ENCODE results near the gene ABHD14A.

The ABHD14A gene

DNA sequence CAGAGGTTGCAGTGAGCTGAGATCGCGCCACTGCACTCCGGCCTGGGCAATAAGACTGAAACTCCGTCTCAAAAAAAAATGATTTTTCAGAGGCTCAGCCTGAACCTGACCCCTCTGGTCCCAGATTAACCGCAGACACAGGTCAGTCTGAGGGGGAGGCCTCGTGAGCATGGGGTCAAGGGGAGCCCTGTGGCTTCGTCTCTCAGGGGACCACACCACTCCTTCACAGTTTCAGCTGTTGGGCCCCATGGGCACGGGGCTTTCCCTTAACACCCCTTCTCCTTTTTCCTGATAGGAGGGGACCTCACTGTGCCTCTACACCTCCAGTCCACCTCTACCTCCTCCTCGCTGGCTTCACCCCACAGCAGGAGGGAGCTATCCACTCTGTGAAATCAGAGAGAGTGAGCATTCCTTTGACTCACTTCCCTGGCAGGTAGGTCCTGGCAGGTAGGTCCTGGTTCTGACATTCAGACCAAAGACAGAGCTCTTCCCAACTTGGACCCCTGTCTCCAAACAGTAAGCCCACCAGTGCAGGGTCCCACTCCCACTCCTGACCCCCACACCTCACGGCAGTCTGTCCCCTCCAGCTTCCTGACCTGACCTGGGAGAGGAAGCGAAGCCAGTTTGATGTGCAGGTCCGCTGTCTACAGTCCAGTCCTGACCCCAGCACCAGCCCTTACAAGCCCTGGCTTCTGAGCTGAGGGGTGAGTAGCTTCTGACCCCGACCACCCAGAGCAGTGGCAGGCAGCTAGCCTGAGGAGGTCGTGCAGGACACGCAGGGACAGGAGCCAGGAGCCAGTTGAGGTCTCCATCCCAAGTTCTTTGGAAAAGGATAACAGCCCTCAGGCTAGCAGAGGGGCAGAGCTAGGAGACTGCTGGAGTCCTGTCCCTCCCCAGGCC is 42.1 kb upstream of the ABHD14A start:
- no peak overlapping the region for H3K27ac ChIP-seq
- TF ChIP-seq, protein P1, sequence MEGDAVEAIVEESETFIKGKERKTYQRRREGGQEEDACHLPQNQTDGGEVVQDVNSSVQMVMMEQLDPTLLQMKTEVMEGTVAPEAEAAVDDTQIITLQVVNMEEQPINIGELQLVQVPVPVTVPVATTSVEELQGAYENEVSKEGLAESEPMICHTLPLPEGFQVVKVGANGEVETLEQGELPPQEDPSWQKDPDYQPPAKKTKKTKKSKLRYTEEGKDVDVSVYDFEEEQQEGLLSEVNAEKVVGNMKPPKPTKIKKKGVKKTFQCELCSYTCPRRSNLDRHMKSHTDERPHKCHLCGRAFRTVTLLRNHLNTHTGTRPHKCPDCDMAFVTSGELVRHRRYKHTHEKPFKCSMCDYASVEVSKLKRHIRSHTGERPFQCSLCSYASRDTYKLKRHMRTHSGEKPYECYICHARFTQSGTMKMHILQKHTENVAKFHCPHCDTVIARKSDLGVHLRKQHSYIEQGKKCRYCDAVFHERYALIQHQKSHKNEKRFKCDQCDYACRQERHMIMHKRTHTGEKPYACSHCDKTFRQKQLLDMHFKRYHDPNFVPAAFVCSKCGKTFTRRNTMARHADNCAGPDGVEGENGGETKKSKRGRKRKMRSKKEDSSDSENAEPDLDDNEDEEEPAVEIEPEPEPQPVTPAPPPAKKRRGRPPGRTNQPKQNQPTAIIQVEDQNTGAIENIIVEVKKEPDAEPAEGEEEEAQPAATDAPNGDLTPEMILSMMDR (conservative IDR thresholded peaks at IDR 0.05), result no peak

DNA sequence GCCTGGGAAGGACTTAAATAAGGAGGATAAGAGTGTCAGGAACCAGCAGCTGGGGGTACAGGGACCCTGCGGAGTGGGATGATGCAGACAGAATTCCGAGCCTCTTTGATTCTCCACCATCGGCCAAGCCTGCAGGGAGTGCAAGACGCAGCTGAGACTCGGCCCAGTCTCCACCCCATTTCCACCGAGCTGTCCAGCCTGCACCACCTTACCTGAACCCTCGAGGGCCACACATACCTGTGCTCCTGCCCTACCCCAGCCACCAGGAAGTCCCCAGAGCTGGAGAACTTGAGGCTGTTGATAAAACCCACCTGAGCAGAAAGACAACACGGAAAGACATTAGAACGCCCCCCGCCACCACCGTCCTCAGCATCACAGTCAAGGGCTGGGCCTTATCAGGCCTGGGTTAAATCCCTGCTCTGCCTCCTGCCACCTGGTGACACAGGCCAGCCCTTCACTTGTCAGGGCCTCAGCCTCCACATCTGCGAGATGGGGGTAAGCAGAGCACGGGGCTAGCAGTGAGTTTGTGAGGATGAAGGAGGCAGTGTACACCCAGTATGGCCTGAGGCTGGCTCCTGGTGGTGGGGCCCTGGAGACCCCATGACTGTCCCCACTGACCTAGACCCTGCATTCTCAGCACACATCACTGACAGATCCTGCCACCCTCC is 41.3 kb upstream of the ABHD14A start:
- TF ChIP-seq, protein P1 (conservative IDR thresholded peaks at IDR 0.05), result no peak
- H3K27ac ChIP-seq, result no peak overlapping the region

DNA sequence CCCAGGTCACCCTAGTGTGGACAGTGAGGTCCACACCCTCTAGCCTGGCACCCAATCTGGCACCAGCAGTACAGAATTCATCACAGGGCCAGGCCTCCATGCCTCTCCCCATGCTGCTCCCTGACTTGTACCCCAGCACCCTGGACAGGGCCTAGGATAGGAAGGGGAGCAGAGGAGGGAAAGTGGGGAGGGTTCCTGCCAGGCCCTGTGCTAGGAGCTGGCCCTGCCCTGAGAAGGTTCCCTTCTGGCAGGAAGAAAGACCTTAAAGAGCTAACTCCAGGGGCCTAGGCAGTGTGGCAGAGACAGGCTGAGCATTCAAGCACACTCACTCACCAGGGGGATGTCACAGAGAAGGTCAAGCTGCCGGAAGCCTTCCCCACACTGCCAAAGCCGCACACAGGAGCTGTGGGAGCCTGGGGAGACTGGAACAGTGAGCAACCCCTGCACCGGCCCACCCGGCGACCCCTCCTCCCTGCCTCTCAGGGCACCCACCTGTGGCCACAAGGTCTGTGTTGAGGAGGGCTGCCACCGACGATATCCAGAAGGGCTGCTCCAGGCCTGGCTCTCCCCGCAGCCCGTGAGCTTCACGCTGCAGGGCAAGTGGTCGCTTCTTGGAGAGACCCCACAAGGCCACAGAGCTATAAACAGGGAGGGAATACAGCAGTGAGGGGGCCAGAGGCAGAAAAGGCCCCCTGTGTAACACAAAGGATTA is 40.6 kb upstream of the ABHD14A start:
- no peak overlapping the region for H3K27ac ChIP-seq
- TF ChIP-seq, protein P1 (conservative IDR thresholded peaks at IDR 0.05), result no peak

DNA sequence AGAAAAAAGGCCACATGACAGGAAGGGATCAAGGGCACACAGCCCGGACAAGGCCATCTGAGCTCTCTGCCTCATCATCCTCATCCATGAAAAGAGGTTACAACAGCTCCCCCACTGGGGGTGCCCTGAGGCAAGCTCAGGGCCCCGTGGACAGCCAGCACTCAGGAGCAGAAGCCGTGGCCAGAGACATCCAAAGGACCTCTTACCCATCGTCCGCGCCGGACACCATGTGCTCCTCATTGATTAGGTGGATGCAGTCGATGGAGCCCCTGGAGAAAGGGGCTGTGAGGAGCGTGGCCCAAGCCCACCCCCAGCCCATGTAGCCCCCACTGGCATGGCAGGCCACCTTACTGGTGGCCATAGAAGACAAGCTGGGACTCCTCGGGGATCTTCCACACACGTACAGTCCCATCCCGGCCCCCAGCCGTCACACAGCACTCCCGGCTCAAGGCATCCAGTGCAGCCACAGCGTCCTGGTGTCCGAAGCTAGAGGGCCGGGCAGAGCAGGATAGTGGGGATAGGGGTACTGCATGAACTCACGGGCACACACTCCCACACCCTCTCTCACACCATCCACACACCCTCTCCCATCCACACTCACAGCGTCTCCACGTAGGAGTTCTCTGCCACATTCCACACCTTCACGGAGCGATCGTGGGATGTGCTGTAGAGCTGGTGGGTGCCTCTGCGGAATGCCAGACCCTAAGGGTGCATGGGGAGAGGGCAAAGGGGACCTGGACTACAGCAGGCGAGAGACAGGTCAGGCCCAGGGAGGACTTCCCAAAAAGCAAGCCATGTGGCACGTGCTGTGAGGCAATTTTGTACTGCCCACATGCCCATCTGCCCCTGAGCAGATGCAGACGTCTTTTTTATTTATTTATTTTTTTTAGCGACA is 39.6 kb upstream of the ABHD14A start:
- TF ChIP-seq, protein P1 (conservative IDR thresholded peaks at IDR 0.05), result no peak
- H3K27ac ChIP-seq, result no peak overlapping the region

DNA sequence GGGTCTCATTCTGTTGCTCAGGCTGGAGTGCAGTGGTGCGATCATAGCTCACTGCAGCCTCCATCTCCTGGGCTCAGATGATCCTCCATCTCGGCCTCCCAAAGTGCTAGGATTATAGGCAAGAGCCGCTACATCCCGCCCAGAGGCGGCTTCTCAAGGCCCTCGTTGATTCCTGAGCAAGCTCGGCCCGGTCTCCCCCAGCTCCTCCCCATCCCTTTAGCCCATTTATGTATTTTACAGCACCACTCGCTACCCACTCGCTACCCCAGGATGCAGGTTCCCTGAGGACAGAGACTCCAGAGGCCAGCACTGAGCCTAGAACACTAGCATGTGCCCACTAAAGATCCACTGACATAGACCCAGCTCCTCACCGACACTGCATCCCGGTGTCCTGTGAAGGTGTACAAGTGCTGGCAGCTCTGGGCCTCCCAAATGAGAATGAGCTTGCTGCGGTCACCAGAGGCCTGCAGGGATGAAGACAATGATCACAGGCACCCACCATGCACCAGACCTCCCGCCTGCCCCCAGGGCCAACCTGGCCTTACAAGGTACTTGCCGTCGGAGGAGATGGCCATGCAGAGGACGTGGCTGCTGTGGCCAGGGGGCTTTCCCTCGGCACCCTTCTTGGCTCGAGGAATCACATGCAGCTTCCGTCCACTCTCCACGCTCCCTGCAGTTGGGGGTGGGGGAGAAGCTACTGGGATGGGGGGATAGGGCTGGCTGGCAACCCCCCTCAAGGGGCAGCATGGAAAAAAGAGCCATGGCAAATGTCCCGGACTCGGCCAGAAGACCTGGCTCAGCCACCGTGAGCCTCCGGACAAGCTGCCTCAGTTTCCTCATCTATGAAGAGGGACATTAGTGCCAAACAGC is 38.7 kb upstream of the ABHD14A start:
- no peak overlapping the region for H3K27ac ChIP-seq
- TF ChIP-seq, protein P1 (conservative IDR thresholded peaks at IDR 0.05), result no peak

DNA sequence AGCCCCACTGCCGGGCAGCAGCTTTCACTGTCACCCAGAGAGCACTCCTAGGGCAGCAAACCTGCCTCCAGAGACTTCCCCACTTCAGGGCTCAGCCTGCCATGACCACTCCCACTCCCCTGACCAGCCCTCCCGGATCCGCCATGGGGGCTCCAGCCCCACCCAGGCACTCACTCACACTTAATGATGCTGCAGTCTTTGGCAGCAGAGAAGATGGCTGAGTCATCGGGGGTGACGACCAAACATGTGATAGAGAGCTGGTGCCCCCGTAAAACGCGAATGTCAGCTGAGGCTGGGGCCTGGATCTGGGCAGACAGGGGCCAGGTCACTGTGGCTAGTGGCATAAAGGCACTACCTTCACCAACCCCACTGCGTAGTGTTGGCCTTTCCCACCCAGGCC is 37.9 kb upstream of the ABHD14A start:
- TF ChIP-seq, protein P1 (conservative IDR thresholded peaks at IDR 0.05), result no peak
- H3K27ac ChIP-seq, result no peak overlapping the region
